Measurements from ENCODE around the gene VLDLR. TPM values are rescaled to one million over a fixed set of nuclear protein-coding genes. Genes with fewer than 3 reads are reported as not detected.

Gene VLDLR
- total RNA-seq (20.4 and 22.5 TPM in 2 replicates), polyA plus RNA-seq (12.2 and 15.8 TPM in 2 replicates)

GRCh38 chr9:2621722-2622460, at the start of gene VLDLR:
Gene VLDLR (plus strand): TSS chr9:2621787. CDS start chr9:2622190, 403 bp downstream.
- Histone ChIP-seq H3K27me3 (peaks cover 48% of the 10 kb centered on the region), H3K9me2 (replicated peaks; ENCODE audit: insufficient read depth) (no peaks in the 10 kb centered on the region), H3K79me2 (peaks cover 30% of the 10 kb centered on the region), H3K4me3 (peak within 1 kb of the TSS; percentile 98), H3K36me3 (replicated peaks; ENCODE audit: insufficient read depth, low read depth) (no peaks in the 10 kb centered on the region), H3K27ac (peak within 1 kb of the TSS; percentile 80), H3K4me1 (ENCODE audit: insufficient read depth) (peaks cover 16% of the 10 kb centered on the region), H2AFZ (peak within 1 kb of the TSS; percentile 93), H3K4me2 (peak within 1 kb of the TSS; percentile 97), H3K9me3 (ENCODE audit: low read depth) (no peaks in the 10 kb centered on the region), H4K20me1 (ENCODE audit: insufficient read depth, poor library complexity, severe bottlenecking) (no peaks in the 10 kb centered on the region)
- peak; percentile 71 for DNase-seq (ENCODE audit: low spot score)
- TF ChIP-seq EZH2phosphoT487 (IDR thresholded peaks at IDR 0.05; ENCODE audit: low read depth, severe bottlenecking, unreplicated experiment) (no peak), CTCF (IDR thresholded peaks at IDR 0.05; ENCODE audit: poor library complexity) (no peak), EZH2 (IDR thresholded peaks at IDR 0.05; ENCODE audit: borderline replicate concordance) (no peak)
- WGBS (ENCODE audit: low lambda C conversion rate, missing lambda C conversion rate): 0% methylated on average over 4 of the region's 72 CpGs

- Histone ChIP-seq H3K9me3 (ENCODE audit: low read depth) (no peaks in the 10 kb centered on the region), H3K9me2 (replicated peaks; ENCODE audit: insufficient read depth) (no peaks in the 10 kb centered on the region), H3K36me3 (replicated peaks; ENCODE audit: insufficient read depth, low read depth) (no peaks in the 10 kb centered on the region), H3K4me1 (ENCODE audit: insufficient read depth) (peaks cover 21% of the 10 kb centered on the region), H4K20me1 (ENCODE audit: insufficient read depth, poor library complexity, severe bottlenecking) (no peaks in the 10 kb centered on the region), H3K79me2 (no peaks in the 10 kb centered on the region), H3K27ac (no peak overlapping the region), H3K4me3 (no peak overlapping the region), H3K4me2 (no peak overlapping the region), H2AFZ (no peak overlapping the region), H3K27me3 (no peaks in the 10 kb centered on the region)
- 87% methylated on average over 3 of the region's 3 CpGs for WGBS (ENCODE audit: low lambda C conversion rate, missing lambda C conversion rate)
- no peak for TF ChIP-seq CTCF (IDR thresholded peaks at IDR 0.05; ENCODE audit: poor library complexity)
- no peak for TF ChIP-seq EZH2phosphoT487 (IDR thresholded peaks at IDR 0.05; ENCODE audit: low read depth, severe bottlenecking, unreplicated experiment)
- no peak for TF ChIP-seq EZH2 (IDR thresholded peaks at IDR 0.05; ENCODE audit: borderline replicate concordance)
- no peak for DNase-seq (ENCODE audit: low spot score)
Measured at GRCh38 chr9:2574203-2574602, 47.4 kb upstream of the VLDLR start.

DNA sequence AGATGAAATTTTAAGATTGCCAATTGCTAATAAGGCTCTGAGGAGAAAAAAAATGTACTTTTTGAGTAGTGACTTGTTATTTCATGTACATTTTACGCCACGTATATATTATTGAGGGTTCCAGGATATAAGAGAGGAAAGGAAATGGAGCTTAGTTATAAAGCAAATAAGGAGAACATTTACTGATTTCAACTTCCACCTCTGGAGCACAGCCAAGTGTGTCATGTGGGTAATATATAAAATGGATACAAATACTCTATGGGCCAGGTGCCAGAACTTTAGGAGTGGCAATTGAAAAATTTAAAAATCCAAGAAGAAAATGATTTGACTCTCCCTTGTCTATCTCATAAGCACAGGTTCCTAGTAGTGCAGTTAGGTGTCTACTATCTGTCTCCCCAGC, 45.0 kb upstream of the VLDLR start:
- Histone ChIP-seq H3K36me3 (replicated peaks; ENCODE audit: insufficient read depth, low read depth) (no peaks in the 10 kb centered on the region), H3K4me1 (ENCODE audit: insufficient read depth) (peaks cover 10% of the 10 kb centered on the region), H3K27me3 (no peaks in the 10 kb centered on the region), H2AFZ (no peak overlapping the region), H3K9me3 (ENCODE audit: low read depth) (no peaks in the 10 kb centered on the region), H3K27ac (no peak overlapping the region), H3K79me2 (no peaks in the 10 kb centered on the region), H3K4me3 (no peak overlapping the region), H3K9me2 (replicated peaks; ENCODE audit: insufficient read depth) (no peaks in the 10 kb centered on the region), H4K20me1 (ENCODE audit: insufficient read depth, poor library complexity, severe bottlenecking) (no peaks in the 10 kb centered on the region), H3K4me2 (no peak overlapping the region)
- TF ChIP-seq EZH2phosphoT487 (IDR thresholded peaks at IDR 0.05; ENCODE audit: low read depth, severe bottlenecking, unreplicated experiment): no peak
- TF ChIP-seq CTCF (IDR thresholded peaks at IDR 0.05; ENCODE audit: poor library complexity): no peak
- TF ChIP-seq EZH2 (IDR thresholded peaks at IDR 0.05; ENCODE audit: borderline replicate concordance): no peak
- no peak for DNase-seq (ENCODE audit: low spot score)
- WGBS (ENCODE audit: low lambda C conversion rate, missing lambda C conversion rate): 58% methylated on average over 2 of the region's 2 CpGs

Measured in hepatocyte (in vitro differentiated cells).